ENCODE data around the gene ARCN1.

DNA sequence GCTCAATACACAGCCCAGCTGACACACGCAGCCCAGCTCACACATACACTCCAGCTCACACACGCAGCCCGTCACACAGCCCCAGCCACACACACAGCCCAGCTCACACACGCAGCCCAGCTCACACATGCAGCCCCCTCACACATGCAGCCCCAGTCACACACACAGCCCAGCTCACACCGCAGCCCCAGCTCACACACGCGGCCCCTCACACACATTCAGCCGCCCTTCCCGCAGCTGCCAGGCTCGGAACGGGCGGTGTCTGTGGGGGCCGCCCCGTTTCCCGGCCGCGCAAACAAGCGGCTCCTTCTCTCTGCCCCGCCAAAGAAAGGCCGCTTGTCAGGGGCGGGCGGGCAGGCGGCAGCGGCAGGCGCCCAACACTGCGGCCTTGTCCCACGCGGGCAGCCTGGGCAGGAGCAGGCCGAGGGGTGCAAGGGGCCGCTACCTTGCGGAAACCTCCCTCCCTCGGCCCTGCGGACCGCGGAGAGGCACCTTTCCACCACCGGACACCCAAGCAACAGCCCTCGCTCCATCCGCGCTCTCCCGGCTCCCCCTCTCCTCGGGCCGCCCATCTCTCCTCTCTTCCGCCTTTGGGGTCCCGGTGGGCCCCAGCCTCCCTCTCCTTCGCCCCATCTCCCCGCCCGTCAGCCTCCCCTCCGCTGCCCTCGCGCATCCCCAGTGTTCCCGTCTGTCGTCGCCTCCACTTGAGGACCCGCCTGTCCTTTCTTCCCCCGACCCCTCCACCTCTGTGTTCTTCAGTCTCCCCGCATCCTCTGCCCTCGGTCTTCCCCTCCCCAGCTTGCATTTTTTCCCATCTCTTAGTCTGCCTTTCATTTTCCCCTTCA, 37.4 kb downstream of the ARCN1 start:
- TF ChIP-seq MAFK (IDR thresholded peaks at IDR 0.05; ENCODE audit: partially characterized antibody) (no peak), MYC (IDR thresholded peaks at IDR 0.05; ENCODE audit: borderline replicate concordance, low read length) (no peak), CHD2 (IDR thresholded peaks at IDR 0.05; ENCODE audit: low read length, partially characterized antibody) (no peak), SMC3 (IDR thresholded peaks at IDR 0.05) (no peak), POLR2A (IDR thresholded peaks at IDR 0.05; ENCODE audit: low read length) (no peak), EP300 (IDR thresholded peaks at IDR 0.05) (no peak)
- TF ChIP-seq, protein P1, sequence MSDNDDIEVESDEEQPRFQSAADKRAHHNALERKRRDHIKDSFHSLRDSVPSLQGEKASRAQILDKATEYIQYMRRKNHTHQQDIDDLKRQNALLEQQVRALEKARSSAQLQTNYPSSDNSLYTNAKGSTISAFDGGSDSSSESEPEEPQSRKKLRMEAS (IDR thresholded peaks at IDR 0.05), result no peak
- TF ChIP-seq, protein P2, sequence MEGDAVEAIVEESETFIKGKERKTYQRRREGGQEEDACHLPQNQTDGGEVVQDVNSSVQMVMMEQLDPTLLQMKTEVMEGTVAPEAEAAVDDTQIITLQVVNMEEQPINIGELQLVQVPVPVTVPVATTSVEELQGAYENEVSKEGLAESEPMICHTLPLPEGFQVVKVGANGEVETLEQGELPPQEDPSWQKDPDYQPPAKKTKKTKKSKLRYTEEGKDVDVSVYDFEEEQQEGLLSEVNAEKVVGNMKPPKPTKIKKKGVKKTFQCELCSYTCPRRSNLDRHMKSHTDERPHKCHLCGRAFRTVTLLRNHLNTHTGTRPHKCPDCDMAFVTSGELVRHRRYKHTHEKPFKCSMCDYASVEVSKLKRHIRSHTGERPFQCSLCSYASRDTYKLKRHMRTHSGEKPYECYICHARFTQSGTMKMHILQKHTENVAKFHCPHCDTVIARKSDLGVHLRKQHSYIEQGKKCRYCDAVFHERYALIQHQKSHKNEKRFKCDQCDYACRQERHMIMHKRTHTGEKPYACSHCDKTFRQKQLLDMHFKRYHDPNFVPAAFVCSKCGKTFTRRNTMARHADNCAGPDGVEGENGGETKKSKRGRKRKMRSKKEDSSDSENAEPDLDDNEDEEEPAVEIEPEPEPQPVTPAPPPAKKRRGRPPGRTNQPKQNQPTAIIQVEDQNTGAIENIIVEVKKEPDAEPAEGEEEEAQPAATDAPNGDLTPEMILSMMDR (IDR thresholded peaks at IDR 0.05), result no peak
- TF ChIP-seq, protein P3, sequence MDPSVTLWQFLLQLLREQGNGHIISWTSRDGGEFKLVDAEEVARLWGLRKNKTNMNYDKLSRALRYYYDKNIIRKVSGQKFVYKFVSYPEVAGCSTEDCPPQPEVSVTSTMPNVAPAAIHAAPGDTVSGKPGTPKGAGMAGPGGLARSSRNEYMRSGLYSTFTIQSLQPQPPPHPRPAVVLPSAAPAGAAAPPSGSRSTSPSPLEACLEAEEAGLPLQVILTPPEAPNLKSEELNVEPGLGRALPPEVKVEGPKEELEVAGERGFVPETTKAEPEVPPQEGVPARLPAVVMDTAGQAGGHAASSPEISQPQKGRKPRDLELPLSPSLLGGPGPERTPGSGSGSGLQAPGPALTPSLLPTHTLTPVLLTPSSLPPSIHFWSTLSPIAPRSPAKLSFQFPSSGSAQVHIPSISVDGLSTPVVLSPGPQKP (IDR thresholded peaks at IDR 0.05; ENCODE audit: low read depth, low read length), result no peak
